GM13976 (cell line): ENCODE data around the gene CCNI2.

Experiments used
- DNase-seq: peaks from one replicate; pipeline ENCODE4 v3.0.0; 2012; ENCODE audit warnings: low spot score
- in situ Hi-C: fragments of 300-500 bp; cut with MboI; formaldehyde crosslinking; loops from one replicate; pipeline ENCODE4 v1.12.0; 2022; ENCODE audit warnings: low sequenced_read_pairs, mixed read lengths, inconsistent platforms; ENCODE audit not compliant: unreplicated experiment
- TF ChIP-seq, protein P1 (sequence below): IDR thresholded peaks from 2 replicates; pipeline ENCODE4 v1.5.1; 2012; ENCODE audit warnings: borderline replicate concordance, mild to moderate bottlenecking; ENCODE audit not compliant: insufficient read depth; ENCODE audit errors: extremely low read depth, missing control alignments, control extremely low read depth

Gene CCNI2

DNA sequence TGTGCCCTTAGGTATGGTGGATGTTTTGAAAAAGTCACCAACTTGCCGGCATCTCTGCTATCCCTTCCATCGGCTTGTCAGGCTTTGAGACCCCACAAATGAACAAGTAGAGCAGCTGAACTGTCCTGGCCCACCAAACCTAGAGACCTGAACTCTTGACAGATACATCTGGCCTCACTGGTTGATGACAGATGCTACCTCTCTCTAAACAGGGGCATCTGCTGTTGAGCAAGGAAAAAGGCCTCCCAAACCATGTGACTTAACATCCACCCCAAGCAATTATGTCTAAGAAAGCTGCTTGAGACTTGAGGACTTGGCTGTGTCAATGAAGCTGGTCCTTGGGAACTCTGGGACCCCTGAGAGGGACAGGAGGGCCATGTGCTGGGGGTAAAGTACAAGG is 2.3 kb downstream of the CCNI2 start:
- TF ChIP-seq, protein P1, sequence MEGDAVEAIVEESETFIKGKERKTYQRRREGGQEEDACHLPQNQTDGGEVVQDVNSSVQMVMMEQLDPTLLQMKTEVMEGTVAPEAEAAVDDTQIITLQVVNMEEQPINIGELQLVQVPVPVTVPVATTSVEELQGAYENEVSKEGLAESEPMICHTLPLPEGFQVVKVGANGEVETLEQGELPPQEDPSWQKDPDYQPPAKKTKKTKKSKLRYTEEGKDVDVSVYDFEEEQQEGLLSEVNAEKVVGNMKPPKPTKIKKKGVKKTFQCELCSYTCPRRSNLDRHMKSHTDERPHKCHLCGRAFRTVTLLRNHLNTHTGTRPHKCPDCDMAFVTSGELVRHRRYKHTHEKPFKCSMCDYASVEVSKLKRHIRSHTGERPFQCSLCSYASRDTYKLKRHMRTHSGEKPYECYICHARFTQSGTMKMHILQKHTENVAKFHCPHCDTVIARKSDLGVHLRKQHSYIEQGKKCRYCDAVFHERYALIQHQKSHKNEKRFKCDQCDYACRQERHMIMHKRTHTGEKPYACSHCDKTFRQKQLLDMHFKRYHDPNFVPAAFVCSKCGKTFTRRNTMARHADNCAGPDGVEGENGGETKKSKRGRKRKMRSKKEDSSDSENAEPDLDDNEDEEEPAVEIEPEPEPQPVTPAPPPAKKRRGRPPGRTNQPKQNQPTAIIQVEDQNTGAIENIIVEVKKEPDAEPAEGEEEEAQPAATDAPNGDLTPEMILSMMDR, result no peak
- peak; percentile 13 for DNase-seq
- in situ Hi-C loops, result no loop called here

DNA sequence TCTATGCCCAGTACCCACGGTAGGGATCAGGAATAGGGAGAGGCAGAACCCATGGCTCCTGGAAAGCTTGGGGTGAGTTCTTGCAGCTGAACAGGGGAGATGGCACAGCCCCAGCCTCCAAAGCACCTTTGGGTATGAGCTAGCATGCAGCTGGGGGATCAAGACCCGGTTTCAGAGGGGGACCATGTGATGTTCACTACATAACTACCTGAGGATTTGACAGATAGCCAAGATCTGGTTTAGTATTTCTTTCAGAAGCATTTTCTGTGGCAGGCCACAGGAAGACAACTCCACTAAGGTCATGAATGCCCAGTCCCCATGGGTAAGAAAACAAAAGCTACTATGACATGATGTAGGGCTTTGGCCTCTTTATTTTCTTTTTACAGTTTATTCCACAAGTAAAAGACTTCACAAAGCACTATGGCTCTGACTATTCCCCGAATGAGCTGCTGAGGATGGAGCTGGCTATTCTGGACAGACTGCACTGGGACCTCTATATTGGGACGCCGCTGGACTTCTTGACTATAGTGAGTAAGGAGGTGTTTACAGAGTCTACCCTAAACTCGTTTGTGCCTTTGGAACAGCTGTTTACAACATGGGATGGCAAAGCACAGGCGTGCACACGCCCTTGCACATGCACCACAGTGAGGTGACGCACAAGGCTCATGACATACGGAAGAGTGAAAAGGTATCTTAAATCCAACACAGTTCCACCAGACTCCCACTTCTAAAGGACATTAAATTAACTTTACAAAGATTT is 3.4 kb downstream of the CCNI2 start:
- in situ Hi-C loops, result no loop called here
- DNase-seq, result peak; percentile 38
- TF ChIP-seq, protein P1, result no peak

DNA sequence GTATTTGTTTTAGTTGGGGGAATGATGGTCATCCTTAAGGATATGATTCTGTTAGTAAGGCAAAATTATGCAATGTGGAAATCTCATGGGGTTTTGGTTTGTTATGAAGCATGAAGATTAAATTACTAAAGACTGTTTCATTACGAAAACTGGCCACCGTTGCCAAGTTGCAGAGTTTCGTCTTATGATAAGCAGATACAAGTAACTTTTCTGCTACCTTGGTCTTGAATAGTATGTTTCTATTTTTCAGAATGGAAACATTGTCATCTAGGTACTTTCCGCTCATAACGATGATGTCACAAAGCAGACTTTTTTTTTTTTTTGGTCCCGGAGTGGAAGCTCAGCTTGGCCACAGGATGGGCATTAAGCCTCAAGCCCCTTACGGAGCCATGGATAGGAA is 4.2 kb downstream of the CCNI2 start:
- TF ChIP-seq, protein P1, result no peak
- in situ Hi-C loops, result no loop called here
- peak; percentile 81 for DNase-seq

DNA sequence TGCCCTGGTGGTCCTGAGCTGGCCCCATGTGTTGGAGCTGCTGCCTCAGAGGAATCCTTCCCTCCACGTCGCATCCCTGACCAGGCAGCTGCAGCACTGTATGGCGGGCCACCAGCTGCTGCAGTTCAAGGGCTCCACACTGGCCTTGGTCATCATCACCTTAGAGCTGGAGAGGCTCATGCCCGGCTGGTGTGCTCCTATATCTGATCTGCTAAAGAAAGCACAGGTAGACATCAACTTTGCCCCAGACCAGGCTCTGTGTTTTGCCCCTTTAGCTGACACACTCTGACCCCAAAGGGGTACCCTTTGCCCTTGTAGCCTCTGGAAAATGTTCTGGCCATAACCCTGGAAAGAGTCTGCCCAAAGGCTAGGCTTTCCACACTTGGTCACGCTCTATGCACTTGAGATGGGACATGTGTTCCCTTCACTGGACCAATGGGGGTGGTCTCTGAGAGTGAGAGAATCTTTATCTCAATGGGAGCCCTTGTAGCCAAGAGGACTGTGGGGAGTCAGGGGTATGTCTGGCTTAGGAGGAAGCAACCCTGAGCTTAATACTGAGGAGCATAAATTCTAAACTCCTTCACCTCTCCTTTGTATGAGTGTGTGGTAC is 4.8 kb downstream of the CCNI2 start:
- DNase-seq, result no peak
- TF ChIP-seq, protein P1, result no peak
- in situ Hi-C loops, result no loop called here

DNA sequence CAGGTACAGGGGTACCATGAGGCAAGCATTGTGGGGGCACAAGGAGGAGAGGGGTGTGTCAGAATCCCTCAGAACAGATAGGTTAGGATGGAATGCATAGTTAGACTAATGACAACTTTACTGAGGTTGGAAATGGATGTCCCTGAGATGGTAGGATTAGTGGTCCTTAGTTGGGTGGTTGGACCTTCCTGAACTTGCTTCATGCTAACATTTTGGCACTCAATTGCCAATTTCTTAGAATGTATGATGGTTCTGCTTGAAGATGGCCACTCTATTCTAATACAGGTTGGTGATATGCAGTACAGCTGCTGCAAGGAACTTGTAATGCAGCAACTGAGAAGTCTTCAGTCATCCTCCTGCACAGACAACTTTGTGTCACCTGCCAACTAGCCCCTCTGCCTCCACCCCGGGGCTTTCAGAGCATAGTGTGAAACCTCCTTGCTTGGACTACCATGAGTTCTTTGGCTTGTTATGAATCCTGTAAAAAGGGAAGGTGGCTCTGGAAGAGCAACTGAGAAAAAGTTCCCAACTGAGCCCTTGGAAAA is 5.4 kb downstream of the CCNI2 start:
- TF ChIP-seq, protein P1, result no peak
- in situ Hi-C loops, result no loop called here
- no peak for DNase-seq

- in situ Hi-C loops, result no loop called here
- no peak for DNase-seq
- TF ChIP-seq, protein P1, result no peak
Measured at GRCh38 chr5:132753135-132753987, 6.1 kb downstream of the CCNI2 start.
